GM18502 (cell line): ENCODE data around the gene MOSPD3.

Experiments used
- ATAC-seq: cut with Tn5 transposase; IDR thresholded peaks from one replicate; pipeline ENCODE4 v1.9.1; 2021; ENCODE audit warnings: mild to moderate bottlenecking; ENCODE audit not compliant: unreplicated experiment, poor library complexity

The MOSPD3 gene

GRCh38 chr7:100621554-100621953 lies 9.2 kb downstream of the MOSPD3 start:
- no peak for ATAC-seq

DNA sequence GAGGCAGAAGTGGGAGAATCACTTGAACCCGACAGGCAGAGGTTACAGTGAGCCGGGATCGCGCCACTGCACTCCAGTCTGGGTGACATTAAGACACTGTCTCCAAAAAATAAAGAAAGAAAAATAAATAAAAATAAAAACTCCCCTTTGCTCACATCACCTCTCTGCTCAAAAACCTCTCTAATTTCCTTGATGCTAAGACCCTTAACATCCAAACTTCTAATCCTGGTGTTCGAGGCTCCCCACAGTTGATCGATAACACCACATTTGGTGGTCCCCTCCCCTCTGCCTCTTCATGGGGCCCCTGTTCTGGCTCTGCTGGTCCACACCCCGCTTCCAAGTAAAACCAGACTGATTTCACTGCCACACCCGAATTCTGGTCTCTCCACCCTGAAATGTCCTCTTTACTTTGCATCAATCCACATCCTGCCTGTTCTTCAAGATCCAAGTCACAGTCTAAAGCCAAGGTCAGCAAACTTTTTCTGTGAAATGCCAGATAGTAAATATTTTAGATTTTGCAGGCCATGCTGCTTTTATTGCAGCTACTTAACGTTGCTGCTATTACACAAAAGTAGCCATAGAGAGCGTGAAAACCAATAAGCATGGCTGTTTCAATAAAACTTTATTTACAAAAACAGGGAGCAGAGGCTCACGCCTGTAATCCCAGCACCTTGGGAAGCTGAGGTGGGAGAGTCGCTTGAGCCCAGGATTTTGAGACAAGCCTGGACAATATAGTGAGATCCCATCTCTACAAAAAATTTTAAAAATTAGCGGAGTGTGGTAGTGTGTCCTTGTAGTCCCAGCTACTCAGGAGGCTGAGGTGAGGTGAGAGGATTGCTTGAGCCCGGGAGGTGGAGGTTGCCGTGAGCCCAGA lies 11.8 kb downstream of the MOSPD3 start:
- no peak for ATAC-seq

DNA sequence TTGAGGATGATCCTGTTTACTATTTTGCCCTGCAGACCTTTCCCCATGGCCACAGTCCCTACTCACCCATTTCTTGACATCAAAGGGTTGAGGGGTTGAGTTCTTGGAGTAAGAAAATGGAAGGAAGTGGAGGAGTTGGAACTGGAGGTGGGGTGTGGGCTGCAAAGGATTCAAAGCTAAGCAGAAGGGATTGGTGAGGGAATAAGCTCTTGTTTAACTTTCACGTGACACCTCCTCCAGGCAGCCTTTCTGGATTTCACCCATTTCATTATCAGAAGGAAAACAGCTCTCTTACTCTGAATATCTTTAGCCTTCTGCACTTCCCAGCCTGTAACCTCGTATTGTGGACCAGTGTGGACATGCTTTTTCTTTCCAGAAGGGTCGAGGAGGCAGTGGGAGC lies 13.7 kb downstream of the MOSPD3 start:
- no peak for ATAC-seq

- ATAC-seq = peak; percentile 81
Measured at GRCh38 chr7:100626530-100627237, 14.3 kb downstream of the MOSPD3 start.

DNA sequence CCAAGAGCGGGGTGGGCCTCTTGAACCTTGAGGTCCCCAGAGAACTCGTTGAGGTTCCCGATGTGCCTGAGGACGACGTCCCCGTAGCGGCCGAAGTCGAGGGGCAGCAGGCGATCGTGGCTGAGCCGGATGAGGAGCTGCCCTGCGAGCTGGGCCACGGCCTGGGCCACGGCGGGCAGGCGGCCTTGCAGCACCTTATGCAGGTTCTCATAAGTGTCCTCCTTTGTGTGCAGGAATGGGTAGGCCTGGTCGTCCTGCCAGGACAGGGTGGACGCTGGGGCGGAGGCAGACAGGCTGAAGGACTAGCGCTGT lies 14.9 kb downstream of the MOSPD3 start:
- no peak for ATAC-seq

GRCh38 chr7:100629117-100629716 lies 16.9 kb downstream of the MOSPD3 start:
- ATAC-seq = no peak

GRCh38 chr7:100630066-100630465 lies 17.7 kb downstream of the MOSPD3 start:
- no peak for ATAC-seq

- ATAC-seq = peak; percentile 62
Measured at GRCh38 chr7:100632951-100633717, 20.8 kb downstream of the MOSPD3 start.

DNA sequence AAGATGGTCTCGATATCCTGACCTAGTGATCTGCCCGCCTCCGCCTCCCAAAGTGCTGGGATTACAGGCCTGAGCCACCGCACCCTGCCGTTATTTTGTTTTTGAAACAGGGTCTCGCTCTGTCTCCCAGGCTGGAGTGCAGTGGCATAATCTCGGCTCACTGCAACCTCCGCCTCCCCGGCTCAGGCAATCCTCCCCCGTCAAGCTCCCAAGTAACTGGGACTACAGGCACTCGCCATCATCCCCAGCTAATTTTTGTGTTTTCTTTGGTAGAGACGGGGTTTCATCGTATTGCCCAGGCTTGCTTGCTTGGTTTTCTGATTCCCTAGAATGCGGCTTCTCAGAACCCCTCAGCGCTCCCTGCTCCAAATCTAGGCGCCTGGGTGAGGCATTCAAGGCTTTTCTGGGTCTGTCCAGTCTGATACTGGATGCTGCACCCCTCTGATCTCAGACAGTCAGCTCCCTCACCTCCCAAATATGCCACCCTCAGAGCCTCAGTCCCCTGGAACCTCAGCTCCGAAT lies 27.7 kb downstream of the MOSPD3 start:
- no peak for ATAC-seq

- ATAC-seq = no peak
Measured at GRCh38 chr7:100640517-100641440, 28.4 kb downstream of the MOSPD3 start.

DNA sequence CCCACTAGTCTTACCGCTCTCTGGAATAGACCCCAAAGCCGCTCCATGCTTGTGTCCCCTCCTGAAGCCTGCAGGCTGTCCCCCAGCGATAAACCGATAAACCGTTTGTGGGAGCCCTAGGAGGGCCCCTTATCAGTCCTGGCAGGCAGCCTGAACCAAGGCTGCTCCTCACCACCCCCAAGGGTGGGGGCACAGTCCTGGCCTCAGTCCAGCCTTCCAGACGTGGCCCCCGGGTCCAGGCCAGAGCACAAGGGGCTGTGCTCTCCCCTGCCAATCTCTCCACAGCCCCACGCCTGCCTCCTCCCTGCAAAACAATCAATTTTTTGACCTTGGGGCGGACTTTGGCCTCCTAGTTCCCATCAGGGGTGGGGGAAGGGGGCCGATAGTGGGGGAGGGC lies 29.1 kb downstream of the MOSPD3 start, which contains the start of gene TFR2:
TSS of gene TFR2 (minus strand) at position 90 of the 397 bp plus-strand sequence. CDS start at position 47, 43 bp downstream.
- no peak for ATAC-seq

- ATAC-seq = no peak
Measured at GRCh38 chr7:100641860-100642533, 29.7 kb downstream of the MOSPD3 start.

- peak; percentile 52 for ATAC-seq
Measured at GRCh38 chr7:100642534-100642907, 30.2 kb downstream of the MOSPD3 start.

- ATAC-seq = no peak
Measured at GRCh38 chr7:100649826-100650565, 37.7 kb downstream of the MOSPD3 start.

GRCh38 chr7:100654908-100655831 lies 42.8 kb downstream of the MOSPD3 start:
- ATAC-seq = no peak

GRCh38 chr7:100655908-100656674 lies 43.8 kb downstream of the MOSPD3 start, which contains the start of gene ACTL6B:
Gene ACTL6B (minus strand): TSS chr7:100656448. CDS start chr7:100656354, 94 bp downstream.
- ATAC-seq = no peak
